SU-DHL-6 (cell line): ENCODE results near the gene TNP1.

Source experiments
- H2AFZ ChIP-seq: fragments of 200-600 bp; sonication (generic); 2 replicates; pipeline ENCODE4 v1.6.1; 2014; ENCODE audit warnings: low read depth, mild to moderate bottlenecking, moderate library complexity, mixed read lengths, antibody characterized with exemption, low read length; ENCODE audit not compliant: severe bottlenecking
- H3F3A ChIP-seq: fragments of 200-600 bp; shearing (Covaris generic); 2 replicates; pipeline ENCODE4 v1.6.0; 2016; ENCODE audit warnings: antibody characterized with exemption, mild to moderate bottlenecking; ENCODE audit not compliant: insufficient read depth
- H3K27ac ChIP-seq: fragments of 200-600 bp; sonication (generic); 2 replicates; pipeline ENCODE4 v1.5.1; 2016; ENCODE audit warnings: low read depth, mild to moderate bottlenecking, low read length, moderate library complexity, mixed read lengths
- H3K27me3 ChIP-seq: fragments of 200-600 bp; sonication (generic), shearing (Covaris generic); 2 replicates; pipeline ENCODE4 v1.6.0; 2014; ENCODE audit warnings: mild to moderate bottlenecking, low read length
- H3K36me3 ChIP-seq: fragments of 200-600 bp; sonication (generic); 2 replicates; pipeline ENCODE4 v1.6.1; 2014; ENCODE audit warnings: mild to moderate bottlenecking, low read length, mixed read lengths
- H3K4me2 ChIP-seq: fragments of 300-600, 200-600 bp; shearing (Covaris generic), sonication (generic); 2 replicates; pipeline ENCODE4 v1.6.0; 2014; ENCODE audit warnings: low read length, low read depth, mild to moderate bottlenecking; ENCODE audit not compliant: poor library complexity, severe bottlenecking
- H3K4me3 ChIP-seq: fragments of 200-600 bp; sonication (generic); 2 replicates; pipeline ENCODE4 v1.5.1; 2014; ENCODE audit warnings: antibody characterized with exemption, low read length, mild to moderate bottlenecking, mixed read lengths; ENCODE audit not compliant: insufficient read depth, poor library complexity, severe bottlenecking
- H3K79me2 ChIP-seq: fragments of 200-600 bp; sonication (generic); 2 replicates; pipeline ENCODE4 v1.6.1; 2014; ENCODE audit warnings: mild to moderate bottlenecking, low read length, moderate library complexity; ENCODE audit not compliant: insufficient read depth
- H3K9ac ChIP-seq: fragments of 200-600 bp; sonication (generic); 2 replicates; pipeline ENCODE4 v1.7.0; 2014; ENCODE audit warnings: mild to moderate bottlenecking, low read length
- H3K9me2 ChIP-seq: fragments of 200-600 bp; sonication (generic); replicated peaks from 2 replicates; pipeline ENCODE4 v1.6.1; 2014; ENCODE audit warnings: low read length; ENCODE audit not compliant: insufficient read depth
- H3K9me3 ChIP-seq: fragments of 200-600 bp; sonication (generic); 2 replicates; pipeline ENCODE4 v1.6.1; 2014; ENCODE audit warnings: low read length, mixed read lengths; ENCODE audit not compliant: insufficient read depth
- H4K20me1 ChIP-seq: fragments of 200-600 bp; sonication (generic); 2 replicates; pipeline ENCODE4 v1.6.1; 2014; ENCODE audit warnings: low read depth, mild to moderate bottlenecking, antibody characterized with exemption, low read length, moderate library complexity, mixed read lengths
- EZH2phosphoT487 ChIP-seq: fragments of 200-600 bp; sonication (generic), shearing (Covaris generic); conservative IDR thresholded peaks from 2 replicates; pipeline ENCODE4 v1.6.1; 2018; ENCODE audit warnings: mild to moderate bottlenecking, antibody characterized with exemption, low read length, moderate library complexity, mixed read lengths
- TF ChIP-seq, protein P1 (sequence below): fragments of 200-600 bp; sonication (generic); IDR thresholded peaks from one replicate; pipeline ENCODE4 v1.5.1; 2017; ENCODE audit warnings: antibody characterized with exemption, mild to moderate bottlenecking, low read length, moderate library complexity; ENCODE audit not compliant: insufficient read depth, poor library complexity, severe bottlenecking

The TNP1 gene

DNA sequence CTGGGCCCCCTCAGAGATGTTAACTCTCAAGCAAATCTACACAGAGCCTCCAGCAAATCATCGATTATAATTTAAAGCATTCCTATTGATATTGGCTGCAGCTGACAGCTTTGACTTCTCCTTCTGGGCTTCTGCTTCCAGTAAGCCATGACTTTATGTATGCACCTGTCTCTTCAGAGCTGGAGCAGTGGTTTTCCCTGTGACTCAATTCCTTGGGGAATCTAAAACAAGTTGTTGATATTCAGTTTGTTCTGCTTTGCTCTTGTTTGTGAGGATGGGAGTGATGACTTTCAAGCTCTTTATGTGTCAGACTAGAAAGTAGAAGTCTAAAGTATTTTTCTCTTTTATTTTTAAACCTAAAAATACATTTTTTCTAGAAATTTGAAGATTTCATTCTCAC lies 45.1 kb upstream of the TNP1 start:
- no peak overlapping the region for H2AFZ ChIP-seq
- no peak overlapping the region for H3K27ac ChIP-seq
- no peaks in the 10 kb centered on the region for H3K36me3 ChIP-seq
- no peaks in the 10 kb centered on the region for H3K9me2 ChIP-seq
- H3K27me3 ChIP-seq = no peaks in the 10 kb centered on the region
- no peak overlapping the region for H3K4me2 ChIP-seq
- H3K4me3 ChIP-seq = no peak overlapping the region
- H3F3A ChIP-seq = no peaks in the 10 kb centered on the region
- no peaks in the 10 kb centered on the region for H3K9me3 ChIP-seq
- no peak overlapping the region for H3K9ac ChIP-seq
- no peak for TF ChIP-seq EZH2phosphoT487
- TF ChIP-seq, protein P1, sequence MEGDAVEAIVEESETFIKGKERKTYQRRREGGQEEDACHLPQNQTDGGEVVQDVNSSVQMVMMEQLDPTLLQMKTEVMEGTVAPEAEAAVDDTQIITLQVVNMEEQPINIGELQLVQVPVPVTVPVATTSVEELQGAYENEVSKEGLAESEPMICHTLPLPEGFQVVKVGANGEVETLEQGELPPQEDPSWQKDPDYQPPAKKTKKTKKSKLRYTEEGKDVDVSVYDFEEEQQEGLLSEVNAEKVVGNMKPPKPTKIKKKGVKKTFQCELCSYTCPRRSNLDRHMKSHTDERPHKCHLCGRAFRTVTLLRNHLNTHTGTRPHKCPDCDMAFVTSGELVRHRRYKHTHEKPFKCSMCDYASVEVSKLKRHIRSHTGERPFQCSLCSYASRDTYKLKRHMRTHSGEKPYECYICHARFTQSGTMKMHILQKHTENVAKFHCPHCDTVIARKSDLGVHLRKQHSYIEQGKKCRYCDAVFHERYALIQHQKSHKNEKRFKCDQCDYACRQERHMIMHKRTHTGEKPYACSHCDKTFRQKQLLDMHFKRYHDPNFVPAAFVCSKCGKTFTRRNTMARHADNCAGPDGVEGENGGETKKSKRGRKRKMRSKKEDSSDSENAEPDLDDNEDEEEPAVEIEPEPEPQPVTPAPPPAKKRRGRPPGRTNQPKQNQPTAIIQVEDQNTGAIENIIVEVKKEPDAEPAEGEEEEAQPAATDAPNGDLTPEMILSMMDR = no peak
- no peaks in the 10 kb centered on the region for H3K79me2 ChIP-seq
- no peaks in the 10 kb centered on the region for H4K20me1 ChIP-seq

DNA sequence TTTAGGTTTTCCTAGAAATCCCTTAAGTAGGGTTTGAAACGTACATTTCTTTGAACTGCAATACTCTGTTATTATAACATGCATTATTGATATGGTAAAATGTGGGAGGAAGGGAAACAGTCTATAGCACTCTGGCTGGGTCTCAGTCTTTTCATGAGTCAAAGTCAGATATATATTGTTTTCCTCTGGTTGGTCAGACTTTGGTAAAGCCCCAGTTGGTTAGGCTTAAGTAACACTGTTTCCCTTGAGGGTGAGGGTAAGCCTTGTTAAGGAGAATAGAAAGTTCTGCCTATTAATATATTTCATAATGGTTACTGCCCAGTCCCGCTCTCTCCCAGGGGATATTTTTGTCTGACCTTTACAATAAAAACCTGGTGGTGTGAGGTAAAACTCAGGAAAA lies 44.7 kb upstream of the TNP1 start:
- Histone ChIP-seq H3K4me2 (no peak overlapping the region), H4K20me1 (no peaks in the 10 kb centered on the region), H2AFZ (no peak overlapping the region), H3K36me3 (no peaks in the 10 kb centered on the region), H3K27me3 (no peaks in the 10 kb centered on the region), H3K9me3 (no peaks in the 10 kb centered on the region), H3K79me2 (no peaks in the 10 kb centered on the region), H3F3A (no peaks in the 10 kb centered on the region), H3K27ac (no peak overlapping the region), H3K9me2 (no peaks in the 10 kb centered on the region), H3K4me3 (no peak overlapping the region), H3K9ac (no peak overlapping the region)
- TF ChIP-seq, protein P1 = no peak
- TF ChIP-seq EZH2phosphoT487 = no peak

DNA sequence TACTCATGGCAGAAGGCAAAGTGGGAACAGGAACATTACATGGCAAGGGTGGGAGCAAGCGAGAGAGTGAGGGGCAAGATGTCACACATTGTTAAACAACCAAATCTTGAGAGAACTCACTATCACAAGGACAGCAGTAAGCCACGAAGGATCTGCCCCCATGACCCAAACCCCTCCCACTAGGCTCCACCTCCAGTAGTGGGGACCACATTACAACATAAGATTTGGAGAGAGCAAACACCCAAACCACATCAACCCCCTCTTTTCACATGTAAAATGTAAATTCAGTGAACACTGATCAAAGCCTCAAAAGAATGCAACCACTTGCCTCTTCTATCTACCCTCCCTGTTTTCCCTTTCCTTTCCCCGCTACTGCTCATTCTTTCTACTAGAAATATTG lies 43.6 kb upstream of the TNP1 start:
- Histone ChIP-seq H3K4me3 (no peak overlapping the region), H3K27me3 (no peaks in the 10 kb centered on the region), H3K9me2 (no peaks in the 10 kb centered on the region), H3K27ac (no peak overlapping the region), H3K9ac (no peak overlapping the region), H2AFZ (no peak overlapping the region), H3K36me3 (no peaks in the 10 kb centered on the region), H3F3A (no peaks in the 10 kb centered on the region), H3K9me3 (no peaks in the 10 kb centered on the region), H3K4me2 (no peak overlapping the region), H3K79me2 (no peaks in the 10 kb centered on the region), H4K20me1 (no peaks in the 10 kb centered on the region)
- TF ChIP-seq, protein P1 = no peak
- no peak for TF ChIP-seq EZH2phosphoT487
